ENCODE results near the gene WNT5B. TPM values are rescaled to one million over a fixed set of nuclear protein-coding genes. Genes with fewer than 3 reads are reported as not detected.

Gene WNT5B
- total RNA-seq, 2 experiments from 2014 or later = not detected

GRCh38 chr12:1633459-1633858, 4.4 kb downstream of the WNT5B start:
- ChIA-PET POLR2A (no interaction called here), CTCF (interaction anchor here (1.4 to 5.6 kb wide), 7 partner anchors 12 to 515 kb away, joined by 3 to 116 read pairs (median 28); no protein-coding TSS in a partner anchor)
- Mint-ChIP-seq H3K27me3 (ENCODE audit: low read depth) (peaks cover 62% of the 10 kb centered on the region), H3K36me3 (ENCODE audit: low read depth) (no peaks in the 10 kb centered on the region), H3K4me3 (no peak overlapping the region), H3K4me1 (ENCODE audit: low read depth) (peaks cover 14% of the 10 kb centered on the region), H3K27ac (no peak overlapping the region), H3K9me3 (ENCODE audit: insufficient read depth) (no peaks in the 10 kb centered on the region)
- no peak for ATAC-seq
- no peak for DNase-seq

- ChIA-PET POLR2A (interaction anchor here (1.3 kb wide), 1 partner anchor 157 kb away, joined by 3 read pairs; no protein-coding TSS in a partner anchor), CTCF (interaction anchor here (0.9 to 5.6 kb wide), 24 partner anchors 8 to 516 kb away, joined by 3 to 116 read pairs (median 6); no protein-coding TSS in a partner anchor)
- H3K4me1 Mint-ChIP-seq (ENCODE audit: low read depth) = peaks cover 10% of the 10 kb centered on the region
- H3K27ac Mint-ChIP-seq = no peak overlapping the region
- peaks cover 56% of the 10 kb centered on the region for H3K27me3 Mint-ChIP-seq (ENCODE audit: low read depth)
- no peak for ATAC-seq
- H3K4me3 Mint-ChIP-seq = no peak overlapping the region
- H3K9me3 Mint-ChIP-seq (ENCODE audit: insufficient read depth) = no peaks in the 10 kb centered on the region
- no peak for DNase-seq
- no peaks in the 10 kb centered on the region for H3K36me3 Mint-ChIP-seq (ENCODE audit: low read depth)
Measured at GRCh38 chr12:1634149-1634548, 5.1 kb downstream of the WNT5B start.

- peaks cover 8% of the 10 kb centered on the region for H3K4me1 Mint-ChIP-seq (ENCODE audit: low read depth)
- H3K9me3 Mint-ChIP-seq (ENCODE audit: insufficient read depth) = no peaks in the 10 kb centered on the region
- H3K36me3 Mint-ChIP-seq (ENCODE audit: low read depth) = no peaks in the 10 kb centered on the region
- H3K27ac Mint-ChIP-seq = no peak overlapping the region
- peaks cover 52% of the 10 kb centered on the region for H3K27me3 Mint-ChIP-seq (ENCODE audit: low read depth)
- no peak overlapping the region for H3K4me3 Mint-ChIP-seq
- ChIA-PET CTCF (interaction anchor here (0.5 to 5.6 kb wide), 37 partner anchors 9 to 526 kb away, joined by 3 to 116 read pairs (median 4); no protein-coding TSS in a partner anchor), POLR2A (interaction anchor here (1.3 kb wide), 1 partner anchor 156 kb away, joined by 3 read pairs; no protein-coding TSS in a partner anchor)
- DNase-seq (peak; percentile 72), ATAC-seq (peak; percentile 68)
Measured at GRCh38 chr12:1634590-1635191, 5.7 kb downstream of the WNT5B start.

- peaks cover 47% of the 10 kb centered on the region for H3K27me3 Mint-ChIP-seq (ENCODE audit: low read depth)
Measured at GRCh38 chr12:1635301-1636095, 6.5 kb downstream of the WNT5B start.

GRCh38 chr12:1638203-1638602, 9.2 kb downstream of the WNT5B start:
- no peak for DNase-seq
- H3K27ac Mint-ChIP-seq = no peak overlapping the region
- no peaks in the 10 kb centered on the region for H3K9me3 Mint-ChIP-seq (ENCODE audit: insufficient read depth)
- ATAC-seq = no peak
- H3K4me3 Mint-ChIP-seq = no peak overlapping the region
- no peaks in the 10 kb centered on the region for H3K4me1 Mint-ChIP-seq (ENCODE audit: low read depth)
- no peaks in the 10 kb centered on the region for H3K36me3 Mint-ChIP-seq (ENCODE audit: low read depth)
- CTCF ChIA-PET = interaction anchor here (1.2 to 2.2 kb wide), 2 partner anchors 14 to 153 kb away, joined by 3 to 12 read pairs; no protein-coding TSS in a partner anchor
- H3K27me3 Mint-ChIP-seq (ENCODE audit: low read depth) = peaks cover 24% of the 10 kb centered on the region
- POLR2A ChIA-PET = no interaction called here

More at GRCh38 chr12:1635301-1636095, 6.5 kb downstream of the WNT5B start:
- peaks cover 5% of the 10 kb centered on the region for H3K4me1 Mint-ChIP-seq (ENCODE audit: low read depth)
- H3K9me3 Mint-ChIP-seq (ENCODE audit: insufficient read depth) = no peaks in the 10 kb centered on the region
- H3K4me3 Mint-ChIP-seq = no peak overlapping the region
- no peak for ATAC-seq
- no peak for DNase-seq
- H3K36me3 Mint-ChIP-seq (ENCODE audit: low read depth) = no peaks in the 10 kb centered on the region
- ChIA-PET POLR2A (interaction anchor here (1.3 kb wide), 1 partner anchor 155 kb away, joined by 3 read pairs; no protein-coding TSS in a partner anchor), CTCF (interaction anchor here (0.5 to 5.6 kb wide), 35 partner anchors 9 to 527 kb away, joined by 3 to 116 read pairs (median 4); no protein-coding TSS in a partner anchor)
- no peak overlapping the region for H3K27ac Mint-ChIP-seq

GRCh38 chr12:1639538-1639937, 10.5 kb downstream of the WNT5B start:
- ChIA-PET CTCF (interaction anchor here (2.2 kb wide), 1 partner anchor 151 kb away, joined by 12 read pairs; no protein-coding TSS in a partner anchor), POLR2A (no interaction called here)
- ATAC-seq = no peak
- no peak for DNase-seq
- Mint-ChIP-seq H3K27me3 (ENCODE audit: low read depth) (peaks cover 17% of the 10 kb centered on the region), H3K27ac (no peak overlapping the region), H3K4me3 (no peak overlapping the region), H3K36me3 (ENCODE audit: low read depth) (no peaks in the 10 kb centered on the region), H3K4me1 (ENCODE audit: low read depth) (no peaks in the 10 kb centered on the region), H3K9me3 (ENCODE audit: insufficient read depth) (no peaks in the 10 kb centered on the region)

- no peak overlapping the region for H3K27ac Mint-ChIP-seq
- H3K4me3 Mint-ChIP-seq = no peak overlapping the region
- no peaks in the 10 kb centered on the region for H3K9me3 Mint-ChIP-seq (ENCODE audit: insufficient read depth)
- DNase-seq (no peak), ATAC-seq (no peak)
- ChIA-PET CTCF (interaction anchor here (1.1 to 1.6 kb wide), 2 partner anchors 150 to 299 kb away, joined by 4 read pairs; no protein-coding TSS in a partner anchor), POLR2A (no interaction called here)
- peaks cover 9% of the 10 kb centered on the region for H3K27me3 Mint-ChIP-seq (ENCODE audit: low read depth)
- H3K4me1 Mint-ChIP-seq (ENCODE audit: low read depth) = peaks cover 4% of the 10 kb centered on the region
- H3K36me3 Mint-ChIP-seq (ENCODE audit: low read depth) = no peaks in the 10 kb centered on the region
Measured at GRCh38 chr12:1640328-1641234, 11.6 kb downstream of the WNT5B start.

GRCh38 chr12:1642513-1642912, 13.5 kb downstream of the WNT5B start:
- Mint-ChIP-seq H3K9me3 (ENCODE audit: insufficient read depth) (no peaks in the 10 kb centered on the region), H3K36me3 (ENCODE audit: low read depth) (no peaks in the 10 kb centered on the region), H3K27ac (no peak overlapping the region), H3K27me3 (ENCODE audit: low read depth) (peaks cover 4% of the 10 kb centered on the region), H3K4me3 (no peak overlapping the region), H3K4me1 (ENCODE audit: low read depth) (peaks cover 15% of the 10 kb centered on the region)
- ATAC-seq = no peak
- CTCF ChIA-PET = interaction anchor here (15.8 kb wide), 1 partner anchor 147 kb away, joined by 491 read pairs; no protein-coding TSS in a partner anchor
- POLR2A ChIA-PET = no interaction called here
- no peak for DNase-seq

- POLR2A ChIA-PET = no interaction called here
Measured at GRCh38 chr12:1643043-1643442, 14.0 kb downstream of the WNT5B start.

GRCh38 chr12:1643905-1644533, 15.0 kb downstream of the WNT5B start:
- no peak overlapping the region for H3K4me3 Mint-ChIP-seq
- DNase-seq (no peak), ATAC-seq (no peak)
- ChIA-PET CTCF (interaction anchor here (0.8 to 15.8 kb wide), 6 partner anchors 9 to 296 kb away, joined by 3 to 491 read pairs (median 4); no protein-coding TSS in a partner anchor), POLR2A (no interaction called here)
- no peaks in the 10 kb centered on the region for H3K36me3 Mint-ChIP-seq (ENCODE audit: low read depth)
- no peak overlapping the region for H3K27ac Mint-ChIP-seq
- H3K4me1 Mint-ChIP-seq (ENCODE audit: low read depth) = peaks cover 16% of the 10 kb centered on the region
- H3K27me3 Mint-ChIP-seq (ENCODE audit: low read depth) = peaks cover 12% of the 10 kb centered on the region
- no peaks in the 10 kb centered on the region for H3K9me3 Mint-ChIP-seq (ENCODE audit: insufficient read depth)

More at GRCh38 chr12:1643043-1643442, 14.0 kb downstream of the WNT5B start:
- no peaks in the 10 kb centered on the region for H3K9me3 Mint-ChIP-seq (ENCODE audit: insufficient read depth)
- CTCF ChIA-PET = interaction anchor here (0.8 to 15.8 kb wide), 3 partner anchors 10 to 146 kb away, joined by 3 to 491 read pairs (median 3); no protein-coding TSS in a partner anchor
- peaks cover 16% of the 10 kb centered on the region for H3K4me1 Mint-ChIP-seq (ENCODE audit: low read depth)
- no peak overlapping the region for H3K27ac Mint-ChIP-seq
- DNase-seq (no peak), ATAC-seq (no peak)
- no peak overlapping the region for H3K4me3 Mint-ChIP-seq
- H3K27me3 Mint-ChIP-seq (ENCODE audit: low read depth) = peaks cover 4% of the 10 kb centered on the region
- no peaks in the 10 kb centered on the region for H3K36me3 Mint-ChIP-seq (ENCODE audit: low read depth)

All from activated CD8-positive, alpha-beta T cell treated with anti-CD3 and anti-CD28 coated beads, Interleukin-2, amount 10 ng/mL, durations not matched to agents 7 days and 5 days (primary cell).